SK-N-SH (cell line): ENCODE measurements around the gene MEN1. TPM values are rescaled to one million over a fixed set of nuclear protein-coding genes. Genes with fewer than 3 reads are reported as not detected.

Source experiments
- CTCF ChIA-PET: fragments of 300-600, 350-600 bp; formaldehyde crosslinking; extraction: SDS; loops from one replicate; lab custom pipeline; 2021; lab: Yijun Ruan, JAX
- POLR2A ChIA-PET: fragments of 350-600 bp; sonication (Branson Sonifier 250); formaldehyde crosslinking; extraction: SDS; loops from one replicate; lab custom pipeline; 2020; ENCODE audit warnings: antibody characterized with exemption, inconsistent platforms; lab: Yijun Ruan, JAX
- DNase-seq: peaks from one replicate; pipeline ENCODE4 v3.0.0; 2012
- H2AFZ ChIP-seq: fragments of 200-600 bp; sonication (generic); 2 replicates; pipeline ENCODE4 v1.8.1; 2016; ENCODE audit warnings: antibody characterized with exemption, mild to moderate bottlenecking, low read depth
- H3F3A ChIP-seq: fragments of 200-600 bp; sonication (generic); replicated peaks from 2 replicates; pipeline ENCODE3; 2016; ENCODE audit warnings: antibody characterized with exemption, mild to moderate bottlenecking; ENCODE audit not compliant: insufficient read depth
- H3K27ac ChIP-seq, 2 experiments: fragments of 200-500 bp in 1 of 2; fragments of 200-600 bp in 1 of 2; sonication (Bioruptor generic) in 1 of 2; sonication (generic), shearing (Covaris generic) in 1 of 2; 2 replicates each; pipeline versions ENCODE4 v1.5.1 to v1.6.1; 2014 to 2016; ENCODE audit warnings: low read depth in 2 of 2, inconsistent platforms in 1 of 2, low read length in 1 of 2, mild to moderate bottlenecking in 1 of 2, mixed read lengths in 1 of 2
- H3K27me3 ChIP-seq: fragments of 200-600 bp; sonication (generic), shearing (Covaris generic); 2 replicates; pipeline ENCODE4 v1.6.1; 2016; ENCODE audit warnings: mixed run types; ENCODE audit not compliant: insufficient read depth
- H3K36me3 ChIP-seq, 2 experiments: fragments of 200-500 bp in 1 of 2; fragments of 200-600 bp in 1 of 2; sonication (Bioruptor generic) in 1 of 2; sonication (generic) in 1 of 2; replicated peaks in 1 of 2; 2 replicates each; pipeline versions ENCODE3 to v1.5.1; 2014 to 2016; ENCODE audit warnings: low read length in 1 of 2, mild to moderate bottlenecking in 1 of 2; ENCODE audit not compliant: insufficient read depth in 2 of 2, control insufficient read depth in 1 of 2
- H3K4me1 ChIP-seq, 2 experiments: fragments of 200-500 bp in 1 of 2; fragments of 200-600 bp in 1 of 2; sonication (Bioruptor generic) in 1 of 2; sonication (generic), shearing (Covaris generic) in 1 of 2; 2 replicates each; pipeline versions ENCODE4 v1.5.1 to v1.6.1; 2014 to 2016; ENCODE audit warnings: low read depth in 1 of 2, low read length in 1 of 2, mixed run types in 1 of 2; ENCODE audit not compliant: insufficient read depth in 2 of 2, control insufficient read depth in 1 of 2
- H3K4me2 ChIP-seq: fragments of 200-600 bp; sonication (generic), shearing (Covaris generic); 2 replicates; pipeline ENCODE4 v1.6.1; 2017; ENCODE audit warnings: mixed run types
- H3K4me3 ChIP-seq, 2 experiments: fragments of 200-500 bp in 1 of 2; fragments of 200-600 bp in 1 of 2; sonication (Bioruptor generic) in 1 of 2; sonication (generic), shearing (Covaris generic) in 1 of 2; 2 replicates each; pipeline versions ENCODE4 v1.5.1 to v1.8.1; 2014 to 2016; ENCODE audit warnings: low read depth in 2 of 2, inconsistent platforms in 1 of 2, low read length in 1 of 2, mild to moderate bottlenecking in 1 of 2, mixed read lengths in 1 of 2, moderate library complexity in 1 of 2
- H3K79me2 ChIP-seq: fragments of 200-600 bp; sonication (generic); 2 replicates; pipeline ENCODE4 v1.8.1; 2017; ENCODE audit warnings: mild to moderate bottlenecking; ENCODE audit not compliant: insufficient read depth
- H3K9ac ChIP-seq: fragments of 200-600 bp; sonication (generic); 2 replicates; pipeline ENCODE4 v1.6.1; 2017; ENCODE audit warnings: mixed run types
- H3K9me2 ChIP-seq: fragments of 200-600 bp; sonication (generic); 2 replicates; pipeline ENCODE4 v1.6.1; 2017; ENCODE audit warnings: mixed run types
- H3K9me3 ChIP-seq: fragments of 200-600 bp; sonication (generic); 2 replicates; pipeline ENCODE4 v1.6.1; 2017; ENCODE audit warnings: mixed run types, mild to moderate bottlenecking, moderate library complexity
- H4K20me1 ChIP-seq: fragments of 200-600 bp; sonication (generic); 2 replicates; pipeline ENCODE4 v1.6.1; 2017; ENCODE audit warnings: mild to moderate bottlenecking, mixed run types; ENCODE audit not compliant: insufficient read depth
- EP300 ChIP-seq, 2 experiments: IDR thresholded peaks; 2 replicates each; pipeline versions ENCODE4 v1.4.0 to v1.6.1; 2012; ENCODE audit warnings: borderline replicate concordance in 1 of 2, low read depth in 1 of 2, low read length in 1 of 2
- EZH2phosphoT487 ChIP-seq: fragments of 200-600 bp; sonication (generic); IDR thresholded peaks from 2 replicates; pipeline ENCODE4 v1.6.1; 2017; ENCODE audit warnings: low read depth, mixed run types, mild to moderate bottlenecking, antibody characterized with exemption, moderate library complexity, borderline replicate concordance
- FOSL2 ChIP-seq: IDR thresholded peaks from 2 replicates; pipeline ENCODE4 v1.4.0; 2012; ENCODE audit warnings: low read depth, mild to moderate bottlenecking, moderate library complexity, borderline replicate concordance
- MEF2A ChIP-seq: IDR thresholded peaks from 2 replicates; pipeline ENCODE4 v1.4.0; 2012; ENCODE audit warnings: low read depth, borderline replicate concordance
- NFIC ChIP-seq: IDR thresholded peaks from 2 replicates; pipeline ENCODE4 v1.4.0; 2012; ENCODE audit warnings: borderline replicate concordance
- NRF1 ChIP-seq: IDR thresholded peaks from 2 replicates; pipeline ENCODE4 v1.6.1; 2012; ENCODE audit warnings: low read depth, mild to moderate bottlenecking, low read length
- PBX3 ChIP-seq: IDR thresholded peaks from 2 replicates; pipeline ENCODE4; 2012
- REST ChIP-seq: IDR thresholded peaks from 2 replicates; pipeline ENCODE4 v1.6.1; 2012; ENCODE audit warnings: mild to moderate bottlenecking, low read depth, low read length, moderate library complexity
- TCF12 ChIP-seq: IDR thresholded peaks from 2 replicates; pipeline ENCODE4 v1.4.0; 2012
- ZBTB33 ChIP-seq: IDR thresholded peaks from 2 replicates; pipeline ENCODE4 v1.4.0; 2012; ENCODE audit warnings: low read depth, borderline replicate concordance
- WGBS: methylation state at CpG from one replicate; pipeline ENCODE4 v1.1.6; 2017; ENCODE audit warnings: low lambda C conversion rate; 5-methylcytosine and 5-hydroxymethylcytosine counted together
- polyA plus RNA-seq, 3 experiments: library from polyadenylated mRNA; depleted of rRNA; stranded (reverse); fragments of >200 nt; gene quantifications; 2 replicates each; pipeline ENCODE4 v1.2.3, GENCODE V29; 2012
- TF ChIP-seq, protein P1 (sequence below): IDR thresholded peaks from 2 replicates; pipeline ENCODE4 v1.4.0; 2012; ENCODE audit warnings: low read depth, borderline replicate concordance

MEN1 gene
- polyA plus RNA-seq, 1 of the 3 experiments (the other 2 are of a cell fraction) = 52.9 TPM

GRCh38 chr11:64800303-64801157 lies 9.8 kb downstream of the MEN1 start:
- ChIA-PET CTCF (interaction anchor here (0.7 to 1.9 kb wide), 6 partner anchors 9 to 93 kb away, joined by 4 to 6 read pairs (median 4); no protein-coding TSS in a partner anchor), POLR2A (no interaction called here)
- Histone ChIP-seq H3K27me3 (no peaks in the 10 kb centered on the region), H3K27ac (no peak overlapping the region), H3K4me2 (no peak overlapping the region), H4K20me1 (no peaks in the 10 kb centered on the region), H3K9me3 (no peaks in the 10 kb centered on the region), H3K36me3 (peaks cover 0 to 28% of the 10 kb centered on the region in 2 experiments), H3K4me1 (peaks cover 7 to 18% of the 10 kb centered on the region in 2 experiments; a peak in 2 of 4 replicates), H2AFZ (no peak overlapping the region), H3K79me2 (no peaks in the 10 kb centered on the region), H3K4me3 (no peak overlapping the region), H3K9ac (no peak overlapping the region), H3K9me2 (no peaks in the 10 kb centered on the region), H3F3A (peaks cover 3% of the 10 kb centered on the region)
- TF ChIP-seq ZBTB33 (no peak), NFIC (no peak), FOSL2 (no peak), REST (no peak), PBX3 (no peak), MEF2A (no peak), EP300 (IDR thresholded peaks at IDR 0.05; ENCODE audit: borderline replicate concordance in 1 of 2, low read depth in 1 of 2, low read length in 1 of 2) (no peak), EZH2phosphoT487 (no peak), NRF1 (no peak), TCF12 (no peak)
- TF ChIP-seq, protein P1, sequence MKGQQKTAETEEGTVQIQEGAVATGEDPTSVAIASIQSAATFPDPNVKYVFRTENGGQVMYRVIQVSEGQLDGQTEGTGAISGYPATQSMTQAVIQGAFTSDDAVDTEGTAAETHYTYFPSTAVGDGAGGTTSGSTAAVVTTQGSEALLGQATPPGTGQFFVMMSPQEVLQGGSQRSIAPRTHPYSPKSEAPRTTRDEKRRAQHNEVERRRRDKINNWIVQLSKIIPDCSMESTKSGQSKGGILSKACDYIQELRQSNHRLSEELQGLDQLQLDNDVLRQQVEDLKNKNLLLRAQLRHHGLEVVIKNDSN = no peak
- no peak for DNase-seq
- WGBS = 94% methylated on average over 17 of the region's 26 CpGs
